Measurements from ENCODE around the gene GABBR2.

The GABBR2 gene

DNA sequence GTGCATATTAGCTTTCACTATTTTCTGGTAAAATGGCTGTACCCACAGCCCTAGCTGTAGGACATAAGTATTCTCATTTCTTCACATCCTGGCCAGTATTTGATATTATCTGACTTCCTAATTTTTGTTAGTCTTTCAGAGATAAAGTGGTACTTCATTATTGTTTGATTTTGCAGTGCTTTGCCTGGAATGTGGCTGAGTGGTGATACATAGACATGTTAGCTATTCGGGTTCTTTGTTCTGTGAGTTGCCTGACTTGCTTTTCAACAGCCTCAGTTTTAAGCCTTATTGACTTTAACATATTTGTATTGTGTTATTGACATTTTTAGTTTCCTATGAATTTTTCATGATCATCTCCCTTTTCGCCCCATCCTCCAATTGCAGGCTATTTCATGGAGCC, 161.1 kb downstream of the GABBR2 start:
- Mint-ChIP-seq H3K9me3 (no peaks in the 10 kb centered on the region), H3K4me3 (no peak overlapping the region), H3K36me3 (ENCODE audit: low read depth) (no peaks in the 10 kb centered on the region), H3K27me3 (ENCODE audit: low read depth) (peaks cover 33% of the 10 kb centered on the region), H3K27ac (no peak overlapping the region), H3K4me1 (ENCODE audit: low read depth) (peaks cover 2% of the 10 kb centered on the region)
- DNase-seq (ENCODE audit: low spot score): no peak

DNA sequence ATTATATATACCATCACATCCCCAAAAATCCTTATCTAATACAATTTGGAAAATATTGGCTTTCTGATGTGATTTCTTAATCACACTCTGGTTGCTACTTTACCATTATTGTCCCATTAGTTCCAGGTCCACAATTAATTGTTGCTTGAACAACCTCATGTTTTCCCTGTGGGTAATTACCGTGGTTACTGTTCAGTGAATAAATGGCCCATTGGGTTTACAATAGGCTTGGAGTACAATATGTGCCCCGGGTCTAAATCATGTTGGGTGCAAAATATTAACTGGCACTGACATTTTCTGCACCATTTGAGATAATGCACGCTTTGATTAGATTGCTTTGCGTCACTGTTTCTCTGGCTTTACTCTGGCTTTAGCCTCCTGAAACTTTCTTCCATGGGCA, 163.7 kb downstream of the GABBR2 start:
- Mint-ChIP-seq H3K27me3 (ENCODE audit: low read depth) (peaks cover 32% of the 10 kb centered on the region), H3K27ac (no peak overlapping the region), H3K36me3 (ENCODE audit: low read depth) (no peaks in the 10 kb centered on the region), H3K4me3 (no peak overlapping the region), H3K4me1 (ENCODE audit: low read depth) (peaks cover 2% of the 10 kb centered on the region), H3K9me3 (no peaks in the 10 kb centered on the region)
- no peak for DNase-seq (ENCODE audit: low spot score)

DNA sequence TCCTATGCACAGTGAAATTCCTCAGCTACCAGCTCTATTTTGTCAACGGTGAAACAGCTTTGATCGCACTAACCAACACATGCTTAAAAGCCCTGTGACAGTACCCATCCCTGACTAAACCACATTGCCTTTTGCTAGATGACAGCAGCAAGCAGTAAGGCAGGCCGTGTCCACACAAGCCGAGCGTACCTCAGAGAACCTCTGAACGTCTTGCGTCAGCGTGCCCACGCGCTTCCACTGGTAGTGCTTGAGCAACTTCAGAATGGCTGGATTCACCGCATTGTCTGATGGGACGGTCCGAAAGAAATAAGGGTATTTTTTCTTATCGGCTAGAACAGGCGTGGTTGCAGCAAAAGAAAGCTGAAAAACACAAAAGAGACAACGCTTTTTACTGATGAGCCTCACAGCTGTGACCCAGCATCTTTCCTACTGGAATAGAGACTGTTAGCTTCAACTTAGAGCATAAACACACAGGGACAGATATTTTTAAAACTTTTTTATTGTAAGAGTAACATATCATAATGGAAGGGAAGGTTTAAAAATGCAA, 167.0 kb downstream of the GABBR2 start:
- Mint-ChIP-seq H3K4me3 (no peak overlapping the region), H3K9me3 (no peaks in the 10 kb centered on the region), H3K27me3 (ENCODE audit: low read depth) (peaks cover 19% of the 10 kb centered on the region), H3K36me3 (ENCODE audit: low read depth) (no peaks in the 10 kb centered on the region), H3K27ac (no peak overlapping the region), H3K4me1 (ENCODE audit: low read depth) (peaks cover 2% of the 10 kb centered on the region)
- DNase-seq (ENCODE audit: low spot score): no peak

DNA sequence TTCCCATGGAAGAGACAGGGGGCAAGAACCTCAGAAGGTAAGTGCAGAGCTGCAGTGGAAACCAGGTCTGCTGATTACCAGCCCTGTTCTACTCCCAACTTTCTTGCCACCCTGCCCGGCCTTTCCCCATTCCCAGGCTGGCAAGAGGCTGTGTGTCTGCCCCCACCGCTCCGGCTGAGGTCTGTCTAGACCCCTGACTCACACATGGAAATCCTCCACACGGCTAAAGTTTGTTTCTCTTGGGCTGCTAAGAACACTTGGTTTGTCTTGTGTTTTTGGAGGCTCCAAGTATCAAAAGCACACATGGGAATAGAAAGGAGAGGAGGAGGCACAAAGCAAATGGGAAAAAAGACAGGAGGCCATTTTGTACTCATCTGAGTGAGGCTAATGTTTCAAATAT, 168.3 kb downstream of the GABBR2 start:
- Mint-ChIP-seq H3K27me3 (ENCODE audit: low read depth) (peaks cover 17% of the 10 kb centered on the region), H3K36me3 (ENCODE audit: low read depth) (no peaks in the 10 kb centered on the region), H3K27ac (no peak overlapping the region), H3K4me1 (ENCODE audit: low read depth) (peaks cover 2% of the 10 kb centered on the region), H3K4me3 (no peak overlapping the region), H3K9me3 (no peaks in the 10 kb centered on the region)
- DNase-seq (ENCODE audit: low spot score): no peak

DNA sequence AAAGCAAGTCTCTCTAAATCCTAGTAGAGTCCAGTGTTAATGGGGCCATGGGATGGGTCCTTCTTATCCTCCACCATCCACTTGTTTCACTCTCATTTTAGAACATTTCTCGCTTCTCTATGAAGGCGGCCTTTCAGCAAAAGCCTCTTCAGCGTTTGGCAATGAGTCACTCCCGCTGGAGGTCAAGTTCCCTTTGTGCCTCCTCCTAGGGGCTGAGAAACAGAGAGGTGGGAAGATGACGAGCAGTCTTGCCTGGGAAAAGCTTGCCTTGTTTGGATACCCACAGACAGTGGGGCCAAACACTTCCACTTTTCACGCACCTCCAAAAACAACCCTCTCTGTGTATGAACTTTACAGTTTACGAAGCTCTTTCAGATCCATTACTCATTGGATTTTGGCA, 168.8 kb downstream of the GABBR2 start:
- H3K9me3 Mint-ChIP-seq: no peaks in the 10 kb centered on the region
- H3K27ac Mint-ChIP-seq: no peak overlapping the region
- H3K4me1 Mint-ChIP-seq (ENCODE audit: low read depth): peaks cover 2% of the 10 kb centered on the region
- H3K27me3 Mint-ChIP-seq (ENCODE audit: low read depth): peaks cover 18% of the 10 kb centered on the region
- H3K4me3 Mint-ChIP-seq: no peak overlapping the region
- DNase-seq (ENCODE audit: low spot score): no peak
- no peaks in the 10 kb centered on the region for H3K36me3 Mint-ChIP-seq (ENCODE audit: low read depth)

DNA sequence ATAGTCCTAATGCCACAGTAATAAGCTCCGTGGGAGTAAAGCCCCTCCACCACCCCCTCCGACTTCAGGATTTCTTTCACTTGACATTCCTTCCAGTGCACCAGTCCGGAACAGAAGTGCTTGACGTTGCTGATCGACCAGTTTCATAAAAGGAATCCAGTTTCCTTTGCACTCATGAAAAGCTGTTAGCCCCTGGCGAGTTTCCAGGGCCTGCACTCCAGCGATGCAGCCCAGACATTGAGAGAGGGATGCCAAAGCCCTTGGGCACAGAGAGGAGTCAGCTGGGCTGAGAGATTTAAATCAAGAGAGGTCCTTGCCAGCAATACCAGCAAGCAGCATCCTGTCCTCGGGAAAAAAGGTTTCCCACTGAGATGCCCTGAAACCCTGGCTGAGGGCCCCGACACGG, 170.1 kb downstream of the GABBR2 start:
- H3K4me1 Mint-ChIP-seq (ENCODE audit: low read depth): peaks cover 2% of the 10 kb centered on the region
- H3K4me3 Mint-ChIP-seq: no peak overlapping the region
- H3K27me3 Mint-ChIP-seq (ENCODE audit: low read depth): peaks cover 12% of the 10 kb centered on the region
- no peak overlapping the region for H3K27ac Mint-ChIP-seq
- no peak for DNase-seq (ENCODE audit: low spot score)
- no peaks in the 10 kb centered on the region for H3K36me3 Mint-ChIP-seq (ENCODE audit: low read depth)
- no peaks in the 10 kb centered on the region for H3K9me3 Mint-ChIP-seq

DNA sequence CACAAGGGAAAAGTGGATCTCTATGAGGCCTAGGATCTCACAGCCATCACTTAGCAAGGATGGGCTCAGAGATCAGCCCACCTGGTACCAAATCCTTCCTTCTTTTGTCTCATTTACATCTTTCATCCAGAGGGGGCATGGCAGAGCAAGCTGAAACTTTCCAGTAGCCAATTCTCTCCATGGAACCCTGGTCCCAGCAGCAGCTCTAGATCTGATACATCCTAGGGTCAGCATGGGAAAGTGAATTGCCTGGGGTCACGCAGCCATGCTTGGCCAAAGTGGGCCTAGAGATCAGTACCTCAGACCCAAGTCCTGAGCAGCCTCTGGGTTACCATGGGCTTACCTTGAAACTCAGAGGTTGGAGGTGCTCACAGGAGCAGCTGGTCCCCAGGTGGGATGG, 170.5 kb downstream of the GABBR2 start:
- Mint-ChIP-seq H3K27me3 (ENCODE audit: low read depth) (peaks cover 15% of the 10 kb centered on the region), H3K4me3 (no peak overlapping the region), H3K9me3 (no peaks in the 10 kb centered on the region), H3K27ac (no peak overlapping the region), H3K36me3 (ENCODE audit: low read depth) (no peaks in the 10 kb centered on the region), H3K4me1 (ENCODE audit: low read depth) (peaks cover 2% of the 10 kb centered on the region)
- no peak for DNase-seq (ENCODE audit: low spot score)

DNA sequence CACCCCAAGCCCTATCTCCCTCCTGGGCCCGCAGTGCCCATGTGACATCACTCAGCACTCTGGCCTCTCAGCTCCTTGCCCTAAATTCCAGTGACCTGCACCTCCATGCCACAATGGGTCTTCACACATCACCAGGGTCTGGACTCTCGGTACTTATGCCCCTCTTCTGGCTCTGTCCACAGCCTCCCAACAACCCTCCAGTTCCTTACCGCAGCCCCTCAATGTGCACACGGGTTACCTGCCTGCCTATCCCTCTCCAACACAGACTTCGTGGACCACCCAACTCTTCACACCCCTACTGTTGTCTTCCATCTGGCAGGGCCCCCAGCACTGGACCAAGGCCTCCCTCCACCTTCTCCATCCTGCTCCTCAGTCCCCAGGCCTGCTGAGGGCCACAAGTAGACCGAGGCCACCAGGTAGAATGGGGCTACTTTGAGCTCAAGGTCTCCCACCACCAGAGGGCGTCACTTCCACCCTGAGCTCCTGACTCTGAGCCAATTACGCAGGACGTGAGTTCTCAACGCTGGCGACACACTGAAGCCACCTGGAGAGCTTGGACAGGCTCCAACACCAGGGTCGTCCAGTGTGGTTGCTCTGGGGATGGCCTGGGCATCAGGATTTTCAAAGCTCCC, 172.1 kb downstream of the GABBR2 start:
- no peaks in the 10 kb centered on the region for H3K4me1 Mint-ChIP-seq (ENCODE audit: low read depth)
- H3K36me3 Mint-ChIP-seq (ENCODE audit: low read depth): no peaks in the 10 kb centered on the region
- DNase-seq (ENCODE audit: low spot score): no peak
- H3K27ac Mint-ChIP-seq: no peak overlapping the region
- peaks cover 13% of the 10 kb centered on the region for H3K27me3 Mint-ChIP-seq (ENCODE audit: low read depth)
- no peaks in the 10 kb centered on the region for H3K9me3 Mint-ChIP-seq
- no peak overlapping the region for H3K4me3 Mint-ChIP-seq

DNA sequence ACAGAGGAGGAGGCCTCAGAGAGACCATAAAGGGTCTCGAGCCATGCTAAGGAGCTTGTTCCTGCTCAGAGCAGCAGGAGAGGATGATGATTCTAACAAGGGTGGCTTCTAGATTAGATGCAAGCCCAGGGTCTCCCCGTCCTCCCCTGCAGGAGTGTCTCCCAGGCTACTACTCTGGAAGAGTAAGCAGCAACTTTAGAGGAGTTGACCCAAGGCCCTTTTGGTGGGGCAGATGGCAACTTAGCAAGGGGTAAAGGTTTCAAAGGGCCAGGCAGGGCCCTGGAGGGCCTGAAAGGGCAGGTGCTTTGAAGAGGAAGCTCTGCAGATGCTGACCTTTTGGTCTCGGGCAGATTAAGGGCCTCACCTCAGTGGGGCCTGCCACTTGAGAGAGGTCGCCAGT, 174.9 kb downstream of the GABBR2 start:
- DNase-seq (ENCODE audit: low spot score): no peak
- no peak overlapping the region for H3K27ac Mint-ChIP-seq
- H3K27me3 Mint-ChIP-seq (ENCODE audit: low read depth): peaks cover 5% of the 10 kb centered on the region
- no peaks in the 10 kb centered on the region for H3K9me3 Mint-ChIP-seq
- no peak overlapping the region for H3K4me3 Mint-ChIP-seq
- no peaks in the 10 kb centered on the region for H3K4me1 Mint-ChIP-seq (ENCODE audit: low read depth)
- no peaks in the 10 kb centered on the region for H3K36me3 Mint-ChIP-seq (ENCODE audit: low read depth)

DNA sequence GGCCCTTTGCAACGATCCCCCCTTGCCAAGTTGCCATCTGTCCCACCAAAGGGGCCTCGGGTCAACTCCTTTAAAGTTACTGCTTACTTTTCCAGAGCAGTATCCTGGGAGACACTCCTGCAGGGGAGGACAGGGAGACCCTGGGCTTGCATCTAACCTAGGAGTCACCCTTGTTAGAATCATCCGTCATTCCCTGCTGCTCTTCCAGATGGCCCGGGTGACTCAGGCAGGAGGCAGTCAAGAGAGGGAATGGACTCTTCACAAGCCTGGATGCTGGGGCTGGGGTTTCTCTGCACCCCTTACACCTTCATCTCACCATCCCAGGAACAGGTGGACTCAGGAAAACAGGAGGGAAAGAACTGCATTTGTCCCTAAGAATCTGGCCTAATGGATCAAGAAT, 175.6 kb downstream of the GABBR2 start:
- Mint-ChIP-seq H3K27me3 (ENCODE audit: low read depth) (peaks cover 5% of the 10 kb centered on the region), H3K27ac (no peak overlapping the region)
- no peak for DNase-seq (ENCODE audit: low spot score)

DNA sequence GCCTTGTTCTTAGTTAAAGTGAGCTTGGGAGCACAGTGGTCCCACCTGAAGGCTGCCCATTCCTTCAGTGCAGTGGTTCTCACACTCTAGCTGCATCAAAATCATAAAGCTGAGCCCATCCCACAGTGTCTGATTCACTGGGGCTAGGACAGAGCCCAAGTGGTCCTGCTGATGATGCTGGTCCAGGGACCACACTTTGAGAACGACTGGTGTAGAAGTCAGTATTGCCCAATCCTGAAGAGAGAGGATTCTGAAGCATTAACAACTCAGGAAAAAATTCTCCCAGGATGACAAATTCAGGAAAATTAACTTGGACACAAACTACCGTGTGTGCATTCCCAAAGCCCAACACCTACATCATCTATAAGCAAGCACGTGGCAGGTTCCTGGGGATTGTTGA, 176.2 kb downstream of the GABBR2 start:
- Mint-ChIP-seq H3K4me3 (no peak overlapping the region), H3K36me3 (ENCODE audit: low read depth) (no peaks in the 10 kb centered on the region), H3K4me1 (ENCODE audit: low read depth) (no peaks in the 10 kb centered on the region), H3K9me3 (no peaks in the 10 kb centered on the region), H3K27me3 (ENCODE audit: low read depth) (peaks cover 6% of the 10 kb centered on the region), H3K27ac (no peak overlapping the region)
- no peak for DNase-seq (ENCODE audit: low spot score)

More for the DNA sequence above, 175.6 kb downstream of the GABBR2 start:
- no peaks in the 10 kb centered on the region for H3K4me1 Mint-ChIP-seq (ENCODE audit: low read depth)
- no peaks in the 10 kb centered on the region for H3K9me3 Mint-ChIP-seq
- H3K4me3 Mint-ChIP-seq: no peak overlapping the region
- no peaks in the 10 kb centered on the region for H3K36me3 Mint-ChIP-seq (ENCODE audit: low read depth)

DNA sequence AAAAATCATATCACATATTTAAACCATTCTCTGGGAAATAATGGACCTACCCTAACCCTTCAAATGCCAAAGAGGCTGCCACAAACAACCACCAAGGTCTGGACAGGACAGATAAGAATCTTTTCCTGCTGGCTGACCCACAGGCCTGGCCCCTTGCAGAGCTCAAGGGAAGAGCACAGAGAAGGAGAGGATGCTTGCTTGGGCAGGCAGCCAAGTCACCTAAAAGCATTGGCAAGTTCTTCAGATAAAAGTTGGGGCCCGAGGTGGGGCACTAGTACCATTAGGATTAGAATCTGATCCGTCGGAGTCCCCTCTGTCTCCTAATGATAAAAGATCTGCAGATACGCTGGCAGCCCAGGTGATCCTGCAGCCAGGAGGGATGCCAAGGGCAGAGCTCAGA, 176.6 kb downstream of the GABBR2 start:
- DNase-seq (ENCODE audit: low spot score): no peak
- no peak overlapping the region for H3K4me3 Mint-ChIP-seq
- no peak overlapping the region for H3K27ac Mint-ChIP-seq
- peaks cover 10% of the 10 kb centered on the region for H3K27me3 Mint-ChIP-seq (ENCODE audit: low read depth)
- no peaks in the 10 kb centered on the region for H3K36me3 Mint-ChIP-seq (ENCODE audit: low read depth)
- no peaks in the 10 kb centered on the region for H3K9me3 Mint-ChIP-seq
- no peaks in the 10 kb centered on the region for H3K4me1 Mint-ChIP-seq (ENCODE audit: low read depth)

DNA sequence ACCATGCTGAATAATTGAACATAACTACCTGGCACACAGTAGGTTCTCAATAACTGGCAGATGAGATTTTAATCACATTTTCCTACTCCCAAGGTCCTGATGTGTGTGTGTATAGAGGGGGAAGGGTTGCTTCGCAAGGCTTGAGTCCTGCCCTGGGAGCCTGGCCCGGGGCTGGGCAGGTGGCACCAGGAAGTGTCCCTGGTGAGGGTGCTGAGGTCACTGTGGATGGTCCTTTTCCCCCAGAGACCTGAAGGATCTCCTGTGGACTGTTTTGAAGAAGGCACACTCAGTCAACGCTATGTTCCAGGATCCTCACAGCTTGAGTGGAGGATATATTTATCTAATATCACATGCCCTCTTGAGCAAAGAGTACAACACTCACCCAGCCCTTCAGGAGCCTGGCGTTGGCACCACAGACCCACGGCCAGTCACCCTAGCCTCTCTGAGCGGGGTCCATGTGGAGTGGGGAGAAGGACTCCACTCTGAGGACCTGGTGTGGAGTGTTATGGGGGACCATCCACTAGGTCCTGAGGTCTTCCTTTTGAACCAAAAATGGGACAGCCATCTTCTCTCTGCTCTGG, 177.8 kb downstream of the GABBR2 start:
- H3K27me3 Mint-ChIP-seq (ENCODE audit: low read depth): peaks cover 17% of the 10 kb centered on the region
- DNase-seq (ENCODE audit: low spot score): no peak
- no peak overlapping the region for H3K4me3 Mint-ChIP-seq
- H3K9me3 Mint-ChIP-seq: no peaks in the 10 kb centered on the region
- H3K4me1 Mint-ChIP-seq (ENCODE audit: low read depth): no peaks in the 10 kb centered on the region
- no peaks in the 10 kb centered on the region for H3K36me3 Mint-ChIP-seq (ENCODE audit: low read depth)
- no peak overlapping the region for H3K27ac Mint-ChIP-seq

DNA sequence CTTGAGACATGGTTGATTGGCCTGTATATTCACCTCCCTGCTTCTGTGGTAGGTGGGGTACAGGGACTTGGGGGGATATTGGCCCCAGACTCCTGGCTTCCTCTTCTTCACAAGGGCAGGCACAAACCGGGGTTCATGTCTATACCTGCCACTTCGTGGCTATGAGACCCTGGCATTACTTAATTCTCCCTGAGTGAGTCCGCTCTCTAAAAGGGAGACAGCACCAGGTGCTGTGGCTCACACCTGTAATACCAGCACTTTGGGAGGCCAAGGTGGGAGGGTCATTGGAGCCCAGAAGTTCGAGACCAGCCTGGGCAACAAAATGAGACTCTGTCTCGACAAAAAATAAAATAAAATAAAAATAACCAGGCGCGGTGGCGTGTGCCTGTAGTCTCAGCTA, 178.5 kb downstream of the GABBR2 start:
- H3K36me3 Mint-ChIP-seq (ENCODE audit: low read depth): no peaks in the 10 kb centered on the region
- H3K4me1 Mint-ChIP-seq (ENCODE audit: low read depth): no peaks in the 10 kb centered on the region
- H3K4me3 Mint-ChIP-seq: no peak overlapping the region
- no peak overlapping the region for H3K27ac Mint-ChIP-seq
- no peak for DNase-seq (ENCODE audit: low spot score)
- peaks cover 15% of the 10 kb centered on the region for H3K27me3 Mint-ChIP-seq (ENCODE audit: low read depth)
- no peaks in the 10 kb centered on the region for H3K9me3 Mint-ChIP-seq

DNA sequence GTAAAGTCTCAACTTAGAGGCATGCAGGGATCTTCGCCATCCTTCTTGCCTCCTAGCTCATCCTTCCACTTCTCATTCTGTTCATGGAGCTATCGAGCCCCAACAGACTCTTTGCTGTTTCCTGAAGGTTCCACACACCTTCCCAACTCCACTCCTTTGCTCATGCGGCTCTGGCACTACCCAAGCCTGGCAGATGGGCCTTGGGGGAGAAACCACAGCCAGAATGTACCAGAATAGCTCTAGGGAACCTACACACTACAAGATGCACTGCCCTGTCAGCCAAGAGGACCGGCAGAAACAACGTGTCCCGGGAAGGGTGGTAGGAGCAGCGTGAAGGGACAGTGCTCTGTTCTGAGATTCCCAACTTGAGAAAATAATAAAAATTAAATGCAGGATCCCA, 178.9 kb downstream of the GABBR2 start:
- H3K9me3 Mint-ChIP-seq: no peaks in the 10 kb centered on the region
- H3K4me3 Mint-ChIP-seq: no peak overlapping the region
- peaks cover 19% of the 10 kb centered on the region for H3K27me3 Mint-ChIP-seq (ENCODE audit: low read depth)
- H3K36me3 Mint-ChIP-seq (ENCODE audit: low read depth): no peaks in the 10 kb centered on the region
- H3K4me1 Mint-ChIP-seq (ENCODE audit: low read depth): no peaks in the 10 kb centered on the region
- no peak for DNase-seq (ENCODE audit: low spot score)
- no peak overlapping the region for H3K27ac Mint-ChIP-seq
